Activated CD4-positive, alpha-beta T cell treated with anti-CD3 and anti-CD28 coated beads, Interleukin-2, Interleukin-6, amounts not matched to agents 100 ng/mL and 50 ng/mL, durations not matched to agents 16 hours and 8 hours (primary cell): ENCODE results near the gene KCNJ11.

Experiments
- DNase-seq: peaks from one replicate; pipeline ENCODE4 v3.0.0-alpha.2; 2020

Gene KCNJ11

GRCh38 chr11:17352950-17353820, 35.3 kb downstream of the KCNJ11 start:
- DNase-seq, result peak; percentile 45

- DNase-seq, result peak; percentile 29
Measured at GRCh38 chr11:17351510-17352176, 36.8 kb downstream of the KCNJ11 start, which contains the start of gene NCR3LG1. Gene NCR3LG1 (plus strand): TSS chr11:17351800. CDS start chr11:17351970, 170 bp downstream.

- no peak for DNase-seq
Measured at GRCh38 chr11:17351172-17351509, 37.3 kb downstream of the KCNJ11 start.

GRCh38 chr11:17350455-17351171, 37.8 kb downstream of the KCNJ11 start:
- no peak for DNase-seq

- DNase-seq, result no peak
Measured at GRCh38 chr11:17347676-17348075, 40.8 kb downstream of the KCNJ11 start.

GRCh38 chr11:17343907-17344306, 44.6 kb downstream of the KCNJ11 start:
- peak; percentile 15 for DNase-seq

- no peak for DNase-seq
Measured at GRCh38 chr11:17343257-17343656, 45.2 kb downstream of the KCNJ11 start.
